Neuronal stem cell (in vitro differentiated cells): ENCODE measurements around the gene CD300LB.
A peak's percentile ranks its signal among the peaks of the same experiment; 100 is the strongest.
"Not testable (repeated sequence)": the region's sequence is repeated elsewhere in the genome, so short reads cannot be mapped to it uniquely, and the experiment has no call there.

Experiments used
- DNase-seq: peaks from one replicate; pipeline ENCODE4 v3.0.0-alpha.2; 2013; ENCODE audit warnings: low spot score
- H2AFZ ChIP-seq: one replicate; pipeline ENCODE4 v1.6.1; 2013; ENCODE audit warnings: mild to moderate bottlenecking, low read length, inconsistent platforms
- H2AK5ac ChIP-seq: 2 replicates; pipeline ENCODE4 v1.6.1; 2013; ENCODE audit warnings: low read depth, mild to moderate bottlenecking, inconsistent platforms, low read length, moderate library complexity, mixed read lengths
- H2BK120ac ChIP-seq: 2 replicates; pipeline ENCODE4 v1.6.1; 2013; ENCODE audit warnings: low read depth, mild to moderate bottlenecking, inconsistent platforms, low read length, moderate library complexity, mixed read lengths
- H2BK12ac ChIP-seq: one replicate; pipeline ENCODE4 v1.6.1; 2013; ENCODE audit warnings: low read length, inconsistent platforms
- H2BK15ac ChIP-seq: 2 replicates; pipeline ENCODE4 v1.6.1; 2013; ENCODE audit warnings: mild to moderate bottlenecking, low read length, inconsistent platforms, mixed read lengths
- H2BK5ac ChIP-seq: one replicate; pipeline ENCODE4 v1.6.1; 2013; ENCODE audit warnings: inconsistent platforms, mild to moderate bottlenecking, low read length, moderate library complexity
- H3K14ac ChIP-seq: one replicate; pipeline ENCODE4 v1.6.1; 2013; ENCODE audit warnings: low read length, inconsistent platforms
- H3K18ac ChIP-seq: 2 replicates; pipeline ENCODE4 v1.6.1; 2013; ENCODE audit warnings: low read length, inconsistent platforms
- H3K23ac ChIP-seq: 2 replicates; pipeline ENCODE4 v1.6.1; 2013; ENCODE audit warnings: low read depth, mild to moderate bottlenecking, mixed read lengths, low read length, inconsistent platforms; ENCODE audit not compliant: poor library complexity
- H3K27ac ChIP-seq: replicated peaks from 3 replicates; pipeline ENCODE4 v1.5.1; 2013; ENCODE audit warnings: low read length, inconsistent platforms
- H3K27me3 ChIP-seq, 3 experiments: 2 replicates each; pipeline ENCODE4 v1.6.1; 2013; ENCODE audit warnings: low read length in 3 of 3, mild to moderate bottlenecking in 2 of 3, inconsistent platforms in 1 of 3, low read depth in 1 of 3, mixed read lengths in 1 of 3, moderate library complexity in 1 of 3; ENCODE audit not compliant: control insufficient read depth in 3 of 3, insufficient read depth in 3 of 3
- H3K36me3 ChIP-seq, 2 donors: replicated peaks in 1 of 2; 2 replicates each; pipeline ENCODE4 v1.6.1; 2013; ENCODE audit warnings: low read length in 2 of 2; ENCODE audit not compliant: control insufficient read depth in 2 of 2, insufficient read depth in 2 of 2
- H3K4ac ChIP-seq: 2 replicates; pipeline ENCODE4 v1.6.1; 2013; ENCODE audit warnings: inconsistent platforms, mild to moderate bottlenecking, low read length, moderate library complexity
- H3K4me1 ChIP-seq, 2 donors: 1 replicate in 1 of 2; 2 replicates in 1 of 2; pipeline ENCODE4 v1.6.1; 2013; ENCODE audit warnings: low read length in 2 of 2, low read depth in 1 of 2; ENCODE audit not compliant: control insufficient read depth in 2 of 2, insufficient read depth in 1 of 2
- H3K4me2 ChIP-seq: one replicate; pipeline ENCODE4 v1.6.1; 2013; ENCODE audit warnings: mild to moderate bottlenecking, low read length, inconsistent platforms; ENCODE audit not compliant: insufficient read depth, poor library complexity, severe bottlenecking
- H3K4me3 ChIP-seq, 2 donors: 2 replicates each; pipeline ENCODE4 v1.5.1; 2013; ENCODE audit warnings: low read length in 2 of 2, mild to moderate bottlenecking in 2 of 2, inconsistent platforms in 1 of 2, moderate library complexity in 1 of 2
- H3K79me1 ChIP-seq: one replicate; pipeline ENCODE4 v1.6.1; 2013; ENCODE audit warnings: low read depth, mild to moderate bottlenecking, inconsistent platforms, low read length, moderate library complexity
- H3K9ac ChIP-seq: one replicate; pipeline ENCODE4 v1.6.1; 2013; ENCODE audit warnings: mild to moderate bottlenecking, low read depth, low read length, inconsistent platforms; ENCODE audit not compliant: poor library complexity
- H3K9me3 ChIP-seq, 2 donors: replicated peaks in 1 of 2; 2 replicates each; pipeline versions ENCODE3 to v1.6.1; 2013; ENCODE audit warnings: low read length in 2 of 2, mild to moderate bottlenecking in 2 of 2, inconsistent platforms in 1 of 2, low read depth in 1 of 2, mixed read lengths in 1 of 2, moderate library complexity in 1 of 2; ENCODE audit not compliant: control insufficient read depth in 2 of 2, insufficient read depth in 1 of 2
- H4K8ac ChIP-seq: one replicate; pipeline ENCODE4 v1.6.1; 2013; ENCODE audit warnings: low read depth, mild to moderate bottlenecking, inconsistent platforms, low read length, moderate library complexity
- H4K91ac ChIP-seq: one replicate; pipeline ENCODE4 v1.6.1; 2013; ENCODE audit warnings: low read length, low read depth, mild to moderate bottlenecking, inconsistent platforms; ENCODE audit not compliant: poor library complexity
- WGBS, 2 donors: extraction: QIAGEN DNeasy Blood & Tissue Kit; methylation state at CpG; one replicate each; pipeline ENCODE4 v1.1.7; 2013; ENCODE audit warnings: missing lambda C conversion rate in 2 of 2, mixed read lengths in 1 of 2; ENCODE audit not compliant: insufficient read length in 2 of 2, insufficient replicate concordance in 1 of 2; ENCODE audit errors: extremely low coverage in 2 of 2; 5-methylcytosine and 5-hydroxymethylcytosine counted together

CD300LB gene

DNA sequence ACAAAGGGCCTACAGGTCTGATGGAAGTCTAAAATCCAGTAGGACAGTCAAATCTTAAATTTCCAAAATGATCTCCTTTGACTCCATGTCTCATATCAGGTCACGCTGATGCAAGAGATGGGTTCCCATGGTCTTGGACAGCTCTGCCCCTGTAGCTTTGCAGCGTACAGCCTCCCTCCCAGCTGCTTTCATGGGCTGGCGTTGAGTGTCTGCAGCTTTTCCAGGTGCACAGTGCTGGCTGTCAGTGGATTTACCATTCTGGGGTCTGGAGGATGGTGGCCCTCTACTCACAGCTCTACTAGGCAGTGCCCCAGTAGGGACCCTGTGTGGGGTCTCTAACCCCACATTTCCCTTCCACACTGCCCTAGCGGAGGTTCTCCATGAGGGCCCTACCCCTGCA lies 43.0 kb downstream of the CD300LB start:
- not testable (repeated sequence) for H3K9ac ChIP-seq, H2AFZ ChIP-seq, H3K27me3 ChIP-seq, H3K79me1 ChIP-seq, H3K4ac ChIP-seq, H2BK5ac ChIP-seq, H4K91ac ChIP-seq, H2BK15ac ChIP-seq, H2BK120ac ChIP-seq, H3K4me1 ChIP-seq, H3K9me3 ChIP-seq, H3K36me3 ChIP-seq, H2BK12ac ChIP-seq, H3K4me3 ChIP-seq, H3K18ac ChIP-seq, H4K8ac ChIP-seq, DNase-seq, H3K27ac ChIP-seq, H3K4me2 ChIP-seq, H3K14ac ChIP-seq, H2AK5ac ChIP-seq, H3K23ac ChIP-seq
- WGBS, 2 donors = no CpG with 5 or more reads among the region's 4 CpGs

DNA sequence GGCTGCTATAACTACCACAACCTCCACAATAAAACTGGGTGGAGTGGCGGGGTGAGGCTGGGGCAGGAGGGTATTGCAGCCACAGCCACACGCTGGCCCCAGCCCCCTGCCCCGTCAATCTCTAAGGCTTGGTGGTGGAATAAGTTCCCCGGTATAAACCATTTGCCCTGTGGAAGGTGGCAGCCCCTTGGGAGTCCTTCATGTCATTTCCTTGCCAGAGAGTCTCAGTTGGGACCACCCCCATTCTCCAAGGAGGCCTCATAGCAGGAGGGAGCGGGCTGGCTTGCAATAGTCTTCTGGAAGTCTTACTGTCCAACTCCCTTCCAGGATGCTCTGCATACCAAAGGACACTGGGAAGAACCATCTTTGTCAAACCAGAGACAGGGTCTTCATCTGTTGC lies 45.4 kb downstream of the CD300LB start:
- H2BK12ac ChIP-seq = no peak overlapping the region
- no peak overlapping the region for H3K27ac ChIP-seq
- no peak overlapping the region for H3K4me2 ChIP-seq
- no peaks in the 10 kb centered on the region for H3K27me3 ChIP-seq
- no peak overlapping the region for H3K18ac ChIP-seq
- no peak overlapping the region for H3K23ac ChIP-seq
- H4K91ac ChIP-seq = no peak overlapping the region
- peaks cover 0 to 2% of the 10 kb centered on the region in 2 donors for H3K9me3 ChIP-seq
- no CpG with 5 or more reads among the region's 5 CpGs for WGBS, 2 donors
- H3K79me1 ChIP-seq = no peaks in the 10 kb centered on the region
- H3K4ac ChIP-seq = no peak overlapping the region
- no peak overlapping the region for H2BK120ac ChIP-seq
- H2BK15ac ChIP-seq = no peak overlapping the region
- no peak overlapping the region for H2AK5ac ChIP-seq
- no peak overlapping the region for H2AFZ ChIP-seq
- DNase-seq = no peak
- no peak overlapping the region for H3K14ac ChIP-seq
- H3K4me1 ChIP-seq = no peaks in the 10 kb centered on the region
- no peaks in the 10 kb centered on the region for H3K36me3 ChIP-seq
- H2BK5ac ChIP-seq = no peak overlapping the region
- no peak overlapping the region for H4K8ac ChIP-seq
- no peak overlapping the region for H3K4me3 ChIP-seq
- H3K9ac ChIP-seq = no peak overlapping the region

DNA sequence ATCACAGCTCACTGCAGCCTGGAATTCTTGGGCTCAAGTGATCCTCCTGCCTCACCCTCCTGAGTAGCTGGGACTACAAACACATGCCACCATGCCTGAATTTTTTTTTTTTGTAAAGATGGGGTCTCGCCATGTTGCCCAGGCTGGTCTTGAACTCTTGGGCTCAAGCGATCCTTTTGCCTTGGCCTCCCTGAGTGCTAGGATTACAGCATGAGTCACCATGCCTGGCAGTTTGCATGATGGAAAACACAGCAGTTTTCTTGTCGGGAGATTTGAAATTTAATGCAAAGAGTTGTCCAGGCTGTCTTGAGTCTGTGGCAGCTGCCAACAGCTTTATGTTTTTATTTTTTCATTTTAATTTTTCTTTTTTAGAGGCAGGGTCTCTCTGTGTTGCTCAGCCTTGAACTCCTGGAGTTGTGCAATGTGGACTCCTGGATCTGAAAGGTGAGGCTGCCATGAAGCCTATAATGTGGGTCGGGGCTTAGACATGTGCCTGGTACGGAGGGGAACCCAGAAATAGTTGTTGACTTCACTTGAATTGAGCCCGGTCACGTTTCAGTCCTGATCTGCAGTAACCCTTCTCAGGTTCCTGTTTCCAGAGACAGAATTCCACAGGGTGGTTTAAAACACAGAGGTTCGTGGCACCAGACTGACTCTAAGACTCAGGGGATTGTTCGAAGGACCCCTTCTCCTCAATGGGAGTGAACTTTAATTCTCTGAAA lies 46.1 kb downstream of the CD300LB start:
- Histone ChIP-seq H3K4me2 (no peak overlapping the region), H3K4me3 (no peak overlapping the region), H3K14ac (no peak overlapping the region), H3K18ac (no peak overlapping the region), H3K36me3 (no peaks in the 10 kb centered on the region), H2AK5ac (no peak overlapping the region), H3K9ac (no peak overlapping the region), H2BK120ac (no peak overlapping the region), H3K23ac (no peak overlapping the region), H2BK5ac (no peak overlapping the region), H2AFZ (no peak overlapping the region), H3K9me3 (peaks cover 0 to 2% of the 10 kb centered on the region in 2 donors), H3K79me1 (no peaks in the 10 kb centered on the region), H3K27me3 (no peaks in the 10 kb centered on the region), H3K4me1 (no peaks in the 10 kb centered on the region), H4K91ac (no peak overlapping the region), H2BK12ac (no peak overlapping the region), H3K27ac (no peak overlapping the region), H3K4ac (no peak overlapping the region), H2BK15ac (no peak overlapping the region), H4K8ac (no peak overlapping the region)
- DNase-seq = no peak
- no CpG with 5 or more reads among the region's 9 CpGs for WGBS, 2 donors

DNA sequence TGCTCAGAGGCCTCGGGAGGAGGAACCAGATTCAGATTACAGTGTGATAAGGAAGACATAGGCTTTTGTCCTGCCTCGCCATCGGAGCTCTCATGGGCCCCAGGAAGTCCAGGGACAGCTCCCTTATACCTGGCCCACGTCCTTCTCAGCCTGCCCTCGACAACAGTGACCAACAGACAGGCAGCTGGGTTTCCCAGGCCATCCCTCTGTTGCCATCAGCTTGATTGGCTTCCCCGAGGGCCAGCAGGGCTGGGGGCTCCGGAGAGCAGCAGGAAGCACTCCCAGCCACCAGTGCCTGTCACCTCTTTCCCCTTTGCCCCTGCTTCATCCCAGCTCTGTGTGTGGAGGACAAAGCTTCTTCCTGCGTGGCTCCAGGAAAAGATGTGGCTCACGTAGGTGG lies 47.2 kb downstream of the CD300LB start:
- Histone ChIP-seq H3K27me3 (no peaks in the 10 kb centered on the region), H3K9me3 (peaks cover 0 to 2% of the 10 kb centered on the region in 2 donors), H2BK120ac (no peak overlapping the region), H2AK5ac (no peak overlapping the region), H3K4ac (no peak overlapping the region), H3K4me3 (no peak overlapping the region), H4K91ac (no peak overlapping the region), H3K36me3 (no peaks in the 10 kb centered on the region), H2BK5ac (no peak overlapping the region), H2AFZ (no peak overlapping the region), H3K18ac (peak overlapping the region; percentile 64), H2BK12ac (no peak overlapping the region), H3K27ac (no peak overlapping the region), H3K4me1 (no peaks in the 10 kb centered on the region), H3K4me2 (no peak overlapping the region), H3K9ac (no peak overlapping the region), H2BK15ac (no peak overlapping the region), H3K23ac (peak overlapping the region; percentile 65), H3K14ac (no peak overlapping the region), H4K8ac (no peak overlapping the region), H3K79me1 (no peaks in the 10 kb centered on the region)
- DNase-seq = no peak
- WGBS, 2 donors = no CpG with 5 or more reads among the region's 9 CpGs
